Kidney glomerular epithelial cell (primary cell): ENCODE data around the gene ARF3.

Source experiments
- DNase-seq: peaks from one replicate; lab custom pipeline; 2025; lab: John Stamatoyannopoulos, UW

The ARF3 gene

GRCh38 chr12:48981757-48982157 lies 24.5 kb upstream of the ARF3 start:
- DNase-seq: no peak

GRCh38 chr12:48980953-48981756 lies 23.9 kb upstream of the ARF3 start:
- no peak for DNase-seq

- no peak for DNase-seq
Observed at GRCh38 chr12:48980389-48980952, 23.2 kb upstream of the ARF3 start.

GRCh38 chr12:48979602-48980388 lies 22.5 kb upstream of the ARF3 start:
- no peak for DNase-seq

GRCh38 chr12:48978741-48979601 lies 21.7 kb upstream of the ARF3 start:
- no peak for DNase-seq

- no peak for DNase-seq
Observed at GRCh38 chr12:48978291-48978740, 21.0 kb upstream of the ARF3 start, which contains the start of gene WNT1. Gene WNT1 (plus strand): TSS chr12:48978322. CDS start chr12:48978651, 329 bp downstream.

- no peak for DNase-seq
Observed at GRCh38 chr12:48977290-48978281, 20.3 kb upstream of the ARF3 start.

- no peak for DNase-seq
Observed at GRCh38 chr12:48973941-48974673, 16.8 kb upstream of the ARF3 start.

GRCh38 chr12:48973531-48973930 lies 16.2 kb upstream of the ARF3 start:
- DNase-seq: no peak

- DNase-seq: no peak
Observed at GRCh38 chr12:48972952-48973483, 15.7 kb upstream of the ARF3 start.

GRCh38 chr12:48972213-48972951 lies 15.1 kb upstream of the ARF3 start:
- DNase-seq: no peak

- DNase-seq: no peak
Observed at GRCh38 chr12:48970702-48971334, 13.5 kb upstream of the ARF3 start.

GRCh38 chr12:48969833-48970701 lies 12.8 kb upstream of the ARF3 start:
- no peak for DNase-seq

GRCh38 chr12:48969160-48969771 lies 12.0 kb upstream of the ARF3 start:
- DNase-seq: no peak

GRCh38 chr12:48968467-48968866 lies 11.2 kb upstream of the ARF3 start:
- DNase-seq: no peak

- DNase-seq: no peak
Observed at GRCh38 chr12:48967991-48968390, 10.7 kb upstream of the ARF3 start.
